Peyer's patch (tissue), 4 donors: ENCODE results near the gene NAGPA.

Experiments
- POLR2A ChIP-seq, 2 donors: fragments of 450-650 bp; IDR thresholded peaks; one replicate each; pipeline ENCODE4 v1.5.1; 2017; ENCODE audit warnings: antibody characterized with exemption in 2 of 2, mild to moderate bottlenecking in 2 of 2, moderate library complexity in 2 of 2
- TF ChIP-seq, protein P1 (sequence below), 6 experiments: fragments of 450-650 bp in 4 of 6; fragments of 200-600 bp in 2 of 6; sonication (generic) in 1 of 6; IDR thresholded peaks; one replicate each; pipeline ENCODE4 v1.5.1; 2017 to 2019; ENCODE audit warnings: antibody characterized with exemption in 6 of 6, mild to moderate bottlenecking in 3 of 6, moderate library complexity in 1 of 6

DNA sequence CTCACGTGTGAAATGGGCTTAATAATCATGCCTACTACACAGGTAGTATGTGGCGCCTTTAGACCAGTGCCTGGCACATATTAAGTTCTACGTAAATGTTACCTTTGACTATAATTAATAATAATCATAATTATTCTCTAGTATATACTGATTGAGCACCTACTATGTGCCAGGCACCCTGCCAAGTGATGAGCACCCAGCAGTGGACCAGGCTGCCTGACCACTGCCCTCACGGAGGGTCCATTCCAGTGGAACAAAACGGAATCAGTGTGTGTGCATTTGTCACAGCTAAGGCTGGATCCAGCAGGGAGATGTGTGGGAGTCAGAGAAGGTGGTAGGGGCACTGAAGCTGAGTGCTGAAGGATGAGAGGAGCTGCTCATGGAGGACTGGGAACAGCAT, 45.1 kb downstream of the NAGPA start:
- TF ChIP-seq POLR2A (IDR thresholded peaks at IDR 0.05) = no peak
- TF ChIP-seq, protein P1, sequence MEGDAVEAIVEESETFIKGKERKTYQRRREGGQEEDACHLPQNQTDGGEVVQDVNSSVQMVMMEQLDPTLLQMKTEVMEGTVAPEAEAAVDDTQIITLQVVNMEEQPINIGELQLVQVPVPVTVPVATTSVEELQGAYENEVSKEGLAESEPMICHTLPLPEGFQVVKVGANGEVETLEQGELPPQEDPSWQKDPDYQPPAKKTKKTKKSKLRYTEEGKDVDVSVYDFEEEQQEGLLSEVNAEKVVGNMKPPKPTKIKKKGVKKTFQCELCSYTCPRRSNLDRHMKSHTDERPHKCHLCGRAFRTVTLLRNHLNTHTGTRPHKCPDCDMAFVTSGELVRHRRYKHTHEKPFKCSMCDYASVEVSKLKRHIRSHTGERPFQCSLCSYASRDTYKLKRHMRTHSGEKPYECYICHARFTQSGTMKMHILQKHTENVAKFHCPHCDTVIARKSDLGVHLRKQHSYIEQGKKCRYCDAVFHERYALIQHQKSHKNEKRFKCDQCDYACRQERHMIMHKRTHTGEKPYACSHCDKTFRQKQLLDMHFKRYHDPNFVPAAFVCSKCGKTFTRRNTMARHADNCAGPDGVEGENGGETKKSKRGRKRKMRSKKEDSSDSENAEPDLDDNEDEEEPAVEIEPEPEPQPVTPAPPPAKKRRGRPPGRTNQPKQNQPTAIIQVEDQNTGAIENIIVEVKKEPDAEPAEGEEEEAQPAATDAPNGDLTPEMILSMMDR (IDR thresholded peaks at IDR 0.05) = no peak
